SU-DHL-6 (cell line): ENCODE measurements around the gene PTPRN2.

ENCODE experiments used
- CTCF ChIP-seq: fragments of 200-600 bp; sonication (generic); IDR thresholded peaks from one replicate; pipeline ENCODE4 v1.5.1; 2017; ENCODE audit warnings: antibody characterized with exemption, mild to moderate bottlenecking, low read length, moderate library complexity; ENCODE audit not compliant: insufficient read depth, poor library complexity, severe bottlenecking
- EZH2phosphoT487 ChIP-seq: fragments of 200-600 bp; sonication (generic), shearing (Covaris generic); conservative IDR thresholded peaks from 2 replicates; pipeline ENCODE4 v1.6.1; 2018; ENCODE audit warnings: mild to moderate bottlenecking, antibody characterized with exemption, low read length, moderate library complexity, mixed read lengths

GRCh38 chr7:157520249-157520648 lies 1067.4 kb downstream of the PTPRN2 start:
- TF ChIP-seq CTCF (no peak), EZH2phosphoT487 (no peak)
